Stimulated activated CD8-positive, alpha-beta memory T cell treated with anti-CD3 and anti-CD28 coated beads, Interleukin-4, amount 100 ng/mL, for 4 hours (primary cell): ENCODE data around the gene NAA80.
"Not testable (repeated sequence)": the region's sequence is repeated elsewhere in the genome, so short reads cannot be mapped to it uniquely, and the experiment has no call there.

Experiments
- DNase-seq, 2 donors: peaks; one replicate each; pipeline ENCODE4 v3.0.0-alpha.2; 2020; ENCODE audit warnings: low read depth in 2 of 2, low spot score in 1 of 2

The NAA80 gene

GRCh38 chr3:50292159-50293078 lies 6.8 kb downstream of the NAA80 start, which contains the start of gene IFRD2:
Gene IFRD2 (minus strand): TSS chr3:50292429. CDS start chr3:50292274, 155 bp downstream.
- DNase-seq: peak; percentile 82 to 92

GRCh38 chr3:50290161-50290641 lies 9.0 kb downstream of the NAA80 start:
- DNase-seq: no peak

- no peak for DNase-seq
Observed at GRCh38 chr3:50289130-50289529, 10.1 kb downstream of the NAA80 start.

- DNase-seq: no peak
Observed at GRCh38 chr3:50288387-50289007, 10.7 kb downstream of the NAA80 start.

GRCh38 chr3:50287262-50287661 lies 11.9 kb downstream of the NAA80 start:
- DNase-seq: no peak

- DNase-seq: no peak
Observed at GRCh38 chr3:50286322-50287227, 12.6 kb downstream of the NAA80 start.

- DNase-seq: not testable (repeated sequence)
Observed at GRCh38 chr3:50284121-50284520, 15.1 kb downstream of the NAA80 start.

GRCh38 chr3:50279255-50280016 lies 19.8 kb downstream of the NAA80 start:
- no peak for DNase-seq

GRCh38 chr3:50278880-50279224 lies 20.4 kb downstream of the NAA80 start, which contains the start of gene LSMEM2:
Gene LSMEM2 (plus strand): TSS chr3:50279087. CDS start chr3:50279114, 27 bp downstream.
- DNase-seq: no peak

GRCh38 chr3:50278123-50278879 lies 20.9 kb downstream of the NAA80 start:
- no peak for DNase-seq

- DNase-seq: no peak
Observed at GRCh38 chr3:50276762-50277101, 22.5 kb downstream of the NAA80 start.

GRCh38 chr3:50275996-50276761 lies 23.0 kb downstream of the NAA80 start:
- no peak for DNase-seq

GRCh38 chr3:50275141-50275995 lies 23.8 kb downstream of the NAA80 start:
- DNase-seq: no peak

GRCh38 chr3:50274371-50275104 lies 24.7 kb downstream of the NAA80 start:
- peak; percentile 29 to 58 for DNase-seq

GRCh38 chr3:50273689-50274065 lies 25.5 kb downstream of the NAA80 start:
- no peak for DNase-seq

- DNase-seq: peak; percentile 61 to 90
Observed at GRCh38 chr3:50272911-50273688, 26.1 kb downstream of the NAA80 start.

- DNase-seq: not testable (repeated sequence)
Observed at GRCh38 chr3:50272538-50272910, 26.7 kb downstream of the NAA80 start.
